HG02970 (cell line): ENCODE results near the gene FKBP11.

Experiments
- ATAC-seq: cut with Tn5 transposase; IDR thresholded peaks from one replicate; pipeline ENCODE4 v1.9.1; 2021; ENCODE audit warnings: mild to moderate bottlenecking, moderate library complexity, moderate number of reproducible peaks; ENCODE audit not compliant: unreplicated experiment, low FRiP score

Gene FKBP11

DNA sequence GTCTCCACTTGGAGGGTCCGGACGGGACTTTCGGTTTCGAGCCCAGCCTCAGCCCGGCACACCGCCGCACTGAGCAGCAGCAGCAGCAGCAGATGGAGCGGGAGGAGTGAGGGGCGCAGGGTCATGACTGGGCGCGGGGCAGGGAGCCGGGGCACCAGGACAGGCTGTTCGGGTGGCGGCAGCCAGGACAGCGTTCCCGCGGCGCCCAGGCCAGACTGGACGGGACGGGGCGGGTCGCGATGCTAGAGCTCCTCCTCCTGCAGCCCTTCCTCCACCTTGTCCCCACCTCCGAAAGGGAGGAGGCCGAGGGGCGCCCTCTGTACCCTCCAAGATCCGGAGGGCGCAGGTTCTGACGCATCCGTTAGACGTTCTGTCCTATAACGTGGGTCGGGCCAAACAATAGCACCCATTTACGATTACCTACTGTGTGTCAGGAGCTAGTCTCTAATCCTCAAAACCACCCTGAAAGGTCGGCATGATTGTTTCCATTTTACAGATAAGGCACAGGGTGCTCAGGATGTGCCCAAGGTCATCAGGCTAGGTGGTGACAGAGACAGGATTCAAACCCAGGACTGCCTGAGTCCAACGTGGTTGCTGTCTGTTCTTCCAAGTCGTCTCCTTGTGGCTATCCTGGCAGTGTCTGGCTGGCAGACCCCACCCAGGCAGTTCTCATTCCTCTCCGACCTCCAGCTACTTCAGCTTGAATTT, at the start of gene FKBP11:
Gene FKBP11, minus strand, starts transcription at position 189 of the 708 bp plus-strand sequence. Its CDS starts 64 bp downstream, at position 125.
- ATAC-seq, result peak; percentile 48

- ATAC-seq, result no peak
These were observed 48.8 kb upstream of the FKBP11 start for GRCh38 chr12:48973941-48974673.

GRCh38 chr12:48973531-48973930, 48.2 kb upstream of the FKBP11 start:
- ATAC-seq, result no peak

- ATAC-seq, result no peak
These were observed 47.7 kb upstream of the FKBP11 start for GRCh38 chr12:48972952-48973483.

DNA sequence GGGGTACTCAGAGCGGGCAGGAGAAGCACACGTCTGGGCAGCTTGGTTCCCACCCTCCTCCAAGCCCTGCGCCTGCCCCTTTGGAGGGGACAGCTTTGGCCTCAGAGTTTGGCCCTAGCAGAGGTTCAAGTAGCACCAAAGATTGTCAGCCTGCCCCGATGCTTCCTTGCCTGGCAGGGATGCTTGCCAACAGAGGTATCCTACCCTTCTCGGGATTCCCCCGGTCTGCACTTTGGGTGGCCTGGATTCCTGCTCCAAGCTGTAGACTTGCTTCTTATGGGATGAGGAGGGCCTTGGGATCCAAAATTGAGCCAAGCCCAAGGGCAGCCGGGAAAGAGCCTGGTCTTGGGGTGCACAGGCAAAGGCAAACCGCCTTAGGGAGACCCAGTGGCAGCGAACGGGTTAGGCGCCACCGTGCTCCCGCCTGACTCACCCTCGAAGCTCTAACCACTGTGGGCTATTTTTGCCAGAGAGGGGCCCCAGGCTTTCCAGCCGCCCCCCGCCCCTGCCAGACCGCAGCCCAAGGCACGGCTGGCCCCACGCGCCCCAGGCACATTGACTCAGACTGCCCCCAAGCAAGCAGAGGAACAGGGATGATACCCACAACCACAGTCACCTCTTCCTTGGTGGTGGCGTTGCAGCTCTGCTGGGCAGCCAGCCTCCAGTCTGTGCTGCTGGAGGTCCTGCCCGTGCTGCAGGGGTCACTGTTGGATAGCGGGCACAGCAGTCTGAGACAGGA, 47.1 kb upstream of the FKBP11 start:
- no peak for ATAC-seq

- no peak for ATAC-seq
These were observed 45.5 kb upstream of the FKBP11 start for GRCh38 chr12:48970702-48971334.

DNA sequence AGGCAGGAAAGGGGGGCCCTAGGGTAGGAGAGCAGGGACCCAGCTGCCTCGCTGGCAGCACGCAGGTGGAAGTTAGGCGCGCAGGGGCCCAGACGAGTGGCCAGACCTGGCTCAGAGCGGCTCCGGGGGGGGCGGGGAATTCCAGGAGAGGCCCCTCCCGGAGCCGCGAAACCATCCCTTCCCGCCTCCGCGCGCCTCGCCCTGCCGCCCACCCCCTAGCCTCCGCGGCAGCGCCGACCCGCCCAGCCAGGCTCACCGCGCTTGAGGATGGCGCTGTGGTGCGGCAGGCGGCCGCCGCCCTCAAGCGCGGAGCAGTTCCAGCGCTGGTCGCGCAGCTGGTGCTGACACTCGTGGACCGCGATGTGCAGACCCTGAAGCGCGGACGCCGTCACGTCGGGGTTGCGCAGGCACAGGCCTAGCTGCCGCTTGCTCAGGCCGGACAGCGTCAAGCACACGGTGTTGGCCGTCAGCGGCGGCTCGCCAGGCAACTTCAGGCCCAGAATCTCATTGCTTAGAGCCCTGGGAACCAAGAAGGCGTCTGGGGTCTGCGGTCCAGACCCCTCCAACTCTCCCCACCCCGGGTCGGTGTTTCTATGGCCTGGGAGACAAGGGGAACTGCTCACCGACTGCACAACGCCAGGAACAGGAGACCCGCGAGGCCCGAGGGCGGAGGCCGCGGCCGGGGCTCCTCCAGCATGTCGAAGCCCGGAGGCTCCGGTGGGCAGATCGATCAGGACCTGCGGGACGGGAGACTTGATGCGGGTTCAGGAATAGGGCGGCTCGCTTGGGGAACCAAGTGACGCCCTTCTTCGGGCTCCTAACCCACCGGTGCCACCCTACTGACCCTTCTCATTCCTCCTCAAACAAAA, 44.8 kb upstream of the FKBP11 start:
- ATAC-seq, result no peak

GRCh38 chr12:48969160-48969771, 44.0 kb upstream of the FKBP11 start:
- ATAC-seq, result no peak

DNA sequence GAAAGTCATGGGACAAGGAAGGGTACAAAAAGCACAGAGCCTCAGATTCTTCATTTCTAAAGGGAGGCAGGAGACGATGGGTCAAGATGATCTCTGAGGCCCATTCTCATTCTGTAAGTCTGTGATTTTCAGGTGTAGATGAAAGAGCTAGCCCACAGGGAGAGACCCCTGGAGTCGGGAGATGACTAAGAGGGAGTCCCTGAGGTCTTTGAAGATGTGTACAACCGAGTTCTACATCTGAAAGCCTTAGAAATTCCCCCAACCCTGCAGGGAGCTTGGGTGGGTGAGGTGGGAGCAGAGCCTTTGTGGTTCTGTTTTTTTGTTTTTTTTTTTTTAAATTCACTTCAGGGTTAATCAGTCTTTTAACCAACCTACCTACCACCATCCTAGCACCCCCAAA, 43.2 kb upstream of the FKBP11 start:
- ATAC-seq, result no peak

DNA sequence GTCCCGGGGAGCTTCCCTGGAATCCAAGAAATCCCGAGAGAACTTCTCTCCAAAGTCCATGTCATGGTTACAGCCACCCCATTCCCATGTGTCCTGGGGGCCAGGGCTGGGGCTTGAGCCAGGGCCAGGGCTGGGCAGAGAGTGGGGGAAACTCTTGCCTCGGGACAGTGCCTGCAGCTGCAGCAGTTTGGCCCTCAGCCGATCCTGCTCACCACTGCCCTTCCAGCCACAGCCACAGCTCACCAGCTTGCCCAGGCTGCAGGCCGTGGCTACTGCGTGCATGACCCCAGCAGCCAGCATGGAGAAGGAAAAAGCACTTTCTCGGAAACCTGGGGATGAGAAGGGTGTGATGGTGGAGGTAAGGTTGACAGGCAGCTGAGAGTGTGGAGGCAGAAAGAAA, 42.7 kb upstream of the FKBP11 start:
- ATAC-seq, result no peak

DNA sequence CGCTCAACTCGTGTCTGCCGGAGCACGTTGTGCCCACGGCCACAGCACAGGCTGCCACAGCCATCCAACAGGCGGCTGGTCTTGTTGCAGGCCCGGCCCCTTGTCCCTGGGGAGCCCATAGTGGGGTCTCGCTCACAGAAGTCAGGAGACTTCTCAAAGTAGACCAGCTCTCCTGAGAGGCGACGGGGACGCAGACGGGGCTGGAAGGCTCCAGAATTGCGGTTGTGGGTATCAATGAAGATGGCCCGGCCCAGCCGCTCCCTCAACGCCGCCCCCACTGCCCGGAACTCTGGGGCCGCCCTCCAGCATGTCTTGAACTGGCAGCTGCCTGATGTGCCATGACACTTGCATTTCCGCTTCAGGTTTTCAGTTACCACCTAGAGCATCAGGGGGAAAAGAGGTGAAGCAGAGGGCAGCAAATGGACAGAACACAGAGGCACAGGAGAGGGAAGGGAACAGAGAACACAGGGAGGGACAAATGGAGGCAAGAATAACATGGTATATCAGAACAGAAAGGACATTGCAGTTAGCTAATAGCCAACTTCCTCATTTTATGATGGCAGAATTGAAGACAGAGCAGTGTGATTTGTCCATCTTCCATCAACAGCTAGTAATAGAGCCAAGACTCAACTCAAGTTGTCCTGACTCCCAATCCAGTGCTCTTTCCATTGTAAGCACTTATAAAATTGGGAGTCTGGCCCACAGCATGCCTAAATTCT, 41.0 kb upstream of the FKBP11 start:
- no peak for ATAC-seq

- ATAC-seq, result no peak
These were observed 40.1 kb upstream of the FKBP11 start for GRCh38 chr12:48965298-48965838.

GRCh38 chr12:48961801-48962200, 36.5 kb upstream of the FKBP11 start:
- ATAC-seq, result no peak

- no peak for ATAC-seq
These were observed 36.0 kb upstream of the FKBP11 start for GRCh38 chr12:48961331-48961730.

DNA sequence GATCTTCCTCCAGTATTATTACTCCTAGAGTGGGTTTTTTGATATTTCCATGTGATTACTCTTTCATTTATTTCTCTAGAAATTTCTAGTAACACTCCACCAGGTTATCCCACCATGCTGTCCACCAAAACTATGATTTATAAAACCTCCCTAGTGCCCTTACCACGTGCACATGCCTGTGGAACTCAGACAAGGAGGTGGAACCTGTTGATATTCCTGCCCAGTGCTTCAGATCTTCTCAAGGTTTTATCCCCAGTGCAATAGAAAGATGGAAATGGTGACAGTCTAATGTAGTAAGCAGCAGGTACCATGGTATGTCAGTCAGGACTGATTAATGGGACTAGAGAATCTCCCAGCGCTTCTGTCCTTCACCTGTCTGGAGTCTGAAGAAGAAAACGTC, 35.5 kb upstream of the FKBP11 start:
- ATAC-seq, result no peak

GRCh38 chr12:48958049-48958388, 32.7 kb upstream of the FKBP11 start:
- no peak for ATAC-seq

- peak; percentile 71 for ATAC-seq
These were observed 32.1 kb upstream of the FKBP11 start, which contains the start of gene ARF3 for GRCh38 chr12:48957141-48958048. Gene ARF3, minus strand, starts transcription at chr12:48957487. Its CDS starts 16,392 bp downstream, at chr12:48941095.
